HG02798 (cell line): ENCODE measurements around the gene EFCC1.

ENCODE experiments used
- ATAC-seq: cut with Tn5 transposase; IDR thresholded peaks from one replicate; pipeline ENCODE4 v1.9.1; 2021; ENCODE audit warnings: mild to moderate bottlenecking; ENCODE audit not compliant: unreplicated experiment, poor library complexity

The EFCC1 gene, protein sequence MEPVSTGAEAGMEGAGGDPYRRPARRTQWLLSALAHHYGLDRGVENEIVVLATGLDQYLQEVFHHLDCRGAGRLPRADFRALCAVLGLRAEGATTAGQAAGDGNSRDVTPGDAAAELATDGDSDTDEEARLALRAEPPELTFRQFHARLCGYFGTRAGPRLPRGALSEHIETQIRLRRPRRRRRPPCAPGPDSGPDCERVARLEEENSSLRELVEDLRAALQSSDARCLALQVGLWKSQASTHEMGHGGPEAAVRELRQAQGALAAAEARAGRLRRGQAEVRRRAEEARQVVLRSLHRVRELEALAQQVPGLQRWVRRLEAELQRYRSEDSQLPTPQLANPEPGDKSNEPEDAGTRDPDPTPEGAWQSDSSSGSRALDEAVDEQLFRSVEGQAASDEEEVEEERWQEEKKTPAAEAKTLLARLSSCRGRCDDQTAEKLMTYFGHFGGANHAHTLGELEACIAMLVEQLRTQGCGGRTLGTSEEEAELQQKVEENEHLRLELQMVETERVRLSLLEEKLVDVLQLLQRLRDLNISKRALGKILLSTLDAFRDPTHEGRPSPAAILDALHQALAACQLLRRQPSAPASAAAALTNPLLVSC

GRCh38 chr3:129001101-129001805 is at the start of gene EFCC1:
TSS of gene EFCC1 (plus strand) at chr3:129001304. CDS start at chr3:129001629, 325 bp downstream.
- ATAC-seq: no peak

DNA sequence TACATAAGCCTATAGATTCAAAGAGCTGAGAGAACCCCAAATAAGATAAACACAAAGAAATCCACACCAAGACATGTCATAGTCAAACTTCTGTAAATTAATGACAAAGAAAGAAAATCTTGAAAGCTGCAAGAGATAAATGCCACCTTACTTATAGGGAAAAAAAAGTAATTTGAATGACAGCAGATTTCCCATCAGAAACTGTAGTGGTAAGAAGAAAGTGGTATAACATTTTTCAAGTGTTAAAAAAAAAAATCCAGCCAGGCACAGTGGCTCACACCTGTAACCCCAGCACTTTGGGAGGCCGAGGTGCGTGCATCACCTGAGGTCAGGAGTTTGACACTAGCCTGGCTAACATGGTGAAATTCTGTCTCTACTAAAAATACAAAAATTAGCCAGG is 44.7 kb upstream of the EFCC1 start:
- no peak for ATAC-seq

DNA sequence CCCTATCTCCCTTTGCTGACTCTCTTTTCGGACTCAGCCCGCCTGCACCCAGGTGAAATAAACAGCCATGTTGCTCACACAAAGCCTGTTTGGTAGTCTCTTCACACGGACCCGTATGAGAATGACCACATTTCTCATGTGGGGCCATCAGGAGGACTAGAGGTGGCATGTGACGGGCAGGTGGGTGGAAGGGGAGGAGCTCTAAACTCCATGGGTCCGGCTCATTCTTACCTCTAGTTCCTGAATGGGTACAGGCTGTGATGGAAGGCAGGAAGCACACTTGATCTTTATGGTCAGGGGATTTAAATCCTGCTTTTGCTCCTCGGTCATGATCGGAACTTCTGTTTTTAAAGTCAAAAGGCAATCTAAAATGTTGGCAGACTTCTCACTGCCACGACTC is 35.8 kb upstream of the EFCC1 start:
- no peak for ATAC-seq

DNA sequence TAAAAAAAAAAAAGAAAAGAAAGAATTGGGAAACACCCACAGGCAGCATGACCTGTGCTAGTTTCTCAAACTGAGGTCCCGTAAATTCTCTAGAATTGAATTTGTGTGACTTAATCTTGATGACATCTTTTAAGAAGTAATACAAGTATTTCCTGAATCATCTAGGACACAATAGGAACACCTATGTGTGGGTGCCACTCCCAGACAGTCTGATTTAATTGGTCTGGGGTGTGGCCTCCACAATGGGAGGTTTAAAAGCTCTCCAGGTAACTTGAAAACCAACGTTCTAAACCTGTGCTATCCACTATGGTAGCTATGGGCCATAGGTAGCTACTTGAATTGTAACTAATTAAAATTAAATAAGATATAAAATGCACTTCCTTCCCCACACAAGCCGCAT is 35.3 kb upstream of the EFCC1 start:
- ATAC-seq: no peak

DNA sequence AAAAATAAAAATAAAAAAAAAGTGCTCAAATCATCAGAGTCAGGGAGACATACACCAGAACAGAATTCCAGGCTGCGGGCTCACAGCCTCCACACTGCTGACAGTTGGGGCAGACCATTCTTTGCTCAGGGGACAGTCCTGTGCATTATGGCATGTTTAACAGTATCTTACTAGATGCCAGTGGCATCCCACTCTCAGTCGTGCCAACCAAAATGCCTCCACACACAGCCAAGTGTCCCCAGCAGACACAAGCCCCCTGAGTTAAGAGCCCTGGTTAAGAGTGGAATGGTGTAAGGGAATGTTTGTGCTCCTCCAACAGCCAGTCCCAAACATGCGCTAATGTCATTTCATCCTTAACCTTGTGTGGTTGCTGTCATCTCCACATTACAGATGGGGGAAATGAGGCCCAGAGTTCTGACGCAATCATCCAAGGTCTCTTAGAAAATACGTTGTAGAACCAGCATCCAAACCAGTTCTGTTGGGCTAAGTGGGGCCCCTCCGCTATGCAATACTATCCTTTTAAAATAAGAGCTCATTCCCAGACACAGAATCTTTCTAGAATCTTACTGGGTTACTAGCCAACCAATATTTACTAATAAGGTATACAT is 33.3 kb upstream of the EFCC1 start:
- ATAC-seq: no peak

DNA sequence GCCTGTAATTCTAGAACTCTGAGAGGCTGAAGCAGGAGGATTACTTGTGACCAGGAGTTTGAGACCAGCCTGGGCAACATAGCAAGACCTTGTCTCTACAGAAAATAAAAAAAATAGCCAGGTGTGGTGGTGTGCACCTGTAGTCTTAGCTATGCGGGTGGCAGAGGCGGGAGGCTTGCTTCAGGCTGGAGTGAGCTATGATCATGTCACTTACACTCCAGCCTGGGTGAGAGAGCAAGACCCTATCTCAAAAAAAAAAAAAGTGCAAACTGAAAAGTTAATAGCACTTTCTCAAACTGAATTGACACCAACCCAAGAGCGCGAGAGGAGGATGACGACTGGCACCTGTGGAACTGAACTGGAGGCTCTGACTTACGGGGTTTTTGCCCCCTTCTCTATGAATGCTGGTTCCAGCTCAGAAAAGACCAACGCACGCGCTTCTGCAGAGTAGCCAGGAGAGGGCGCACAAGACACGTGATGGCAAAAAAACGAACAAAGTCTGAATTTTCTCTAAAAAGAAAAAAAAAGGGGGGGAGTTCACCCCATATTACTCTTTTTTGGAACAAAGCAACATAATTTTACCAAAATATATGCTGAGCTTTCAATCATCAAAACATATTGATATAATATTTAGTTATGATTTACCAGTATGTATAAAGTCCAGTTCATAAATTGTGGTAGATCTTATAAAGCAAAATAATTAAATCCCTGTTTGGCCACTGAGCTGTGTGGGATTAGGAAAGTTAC is 30.9 kb upstream of the EFCC1 start:
- ATAC-seq: no peak

DNA sequence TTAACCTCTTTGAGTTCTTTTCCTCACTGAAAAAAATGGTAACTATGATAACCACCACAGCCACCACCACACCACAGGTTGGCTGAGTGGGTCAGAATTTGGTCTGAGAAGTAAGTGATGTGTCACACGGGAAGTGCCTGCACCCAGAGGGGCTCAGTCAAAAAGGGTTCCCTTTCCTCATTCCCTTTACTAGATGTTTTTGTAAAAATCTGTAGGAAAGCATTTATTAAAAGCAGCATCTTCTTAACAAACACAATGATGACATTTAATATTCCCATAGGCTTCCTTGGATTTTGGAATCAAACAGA is 30.4 kb upstream of the EFCC1 start:
- ATAC-seq: no peak

- ATAC-seq: no peak
Observed at GRCh38 chr3:128971421-128972100, 29.5 kb upstream of the EFCC1 start.

- no peak for ATAC-seq
Observed at GRCh38 chr3:128973988-128974564, 27.0 kb upstream of the EFCC1 start.

- ATAC-seq: no peak
Observed at GRCh38 chr3:128975276-128975675, 25.8 kb upstream of the EFCC1 start.

DNA sequence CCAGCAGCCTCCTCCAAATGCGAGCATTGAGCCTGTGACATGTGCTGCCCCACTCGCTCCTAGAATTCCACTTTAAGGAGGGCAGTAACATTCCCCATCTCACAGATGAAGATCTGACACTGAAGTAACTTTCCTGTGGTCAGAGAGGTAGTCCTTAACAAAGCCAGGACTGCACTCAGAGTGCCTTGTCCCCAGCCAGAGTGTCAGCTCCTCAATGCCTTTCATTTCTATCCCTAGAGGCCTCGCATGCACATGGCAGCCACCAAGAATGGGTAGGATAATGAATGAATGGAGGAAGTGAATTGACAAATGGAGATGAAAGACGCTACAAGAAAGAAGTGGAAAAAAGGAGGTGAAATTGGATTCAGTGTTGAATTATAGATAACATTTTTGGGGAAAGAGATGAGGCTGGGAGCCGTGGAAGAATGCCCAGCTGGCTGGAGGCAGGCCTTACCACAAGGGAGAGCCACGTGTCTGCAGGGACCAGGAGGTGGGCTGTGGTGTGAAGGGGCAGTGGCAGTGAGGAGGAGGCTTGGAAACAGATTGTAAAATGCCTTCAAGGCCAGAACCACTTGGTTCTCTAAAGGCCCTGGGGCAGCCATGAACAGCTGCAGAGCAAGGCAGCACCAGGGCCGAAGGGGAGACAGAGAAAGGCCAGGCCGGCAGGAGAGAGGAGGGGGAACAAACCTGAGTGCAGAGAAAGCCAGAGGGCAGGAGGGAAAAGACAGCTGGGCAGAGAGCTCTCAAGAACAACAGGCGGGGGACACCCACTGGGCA is 17.6 kb upstream of the EFCC1 start:
- no peak for ATAC-seq

GRCh38 chr3:128984596-128984995 is 16.5 kb upstream of the EFCC1 start:
- no peak for ATAC-seq

DNA sequence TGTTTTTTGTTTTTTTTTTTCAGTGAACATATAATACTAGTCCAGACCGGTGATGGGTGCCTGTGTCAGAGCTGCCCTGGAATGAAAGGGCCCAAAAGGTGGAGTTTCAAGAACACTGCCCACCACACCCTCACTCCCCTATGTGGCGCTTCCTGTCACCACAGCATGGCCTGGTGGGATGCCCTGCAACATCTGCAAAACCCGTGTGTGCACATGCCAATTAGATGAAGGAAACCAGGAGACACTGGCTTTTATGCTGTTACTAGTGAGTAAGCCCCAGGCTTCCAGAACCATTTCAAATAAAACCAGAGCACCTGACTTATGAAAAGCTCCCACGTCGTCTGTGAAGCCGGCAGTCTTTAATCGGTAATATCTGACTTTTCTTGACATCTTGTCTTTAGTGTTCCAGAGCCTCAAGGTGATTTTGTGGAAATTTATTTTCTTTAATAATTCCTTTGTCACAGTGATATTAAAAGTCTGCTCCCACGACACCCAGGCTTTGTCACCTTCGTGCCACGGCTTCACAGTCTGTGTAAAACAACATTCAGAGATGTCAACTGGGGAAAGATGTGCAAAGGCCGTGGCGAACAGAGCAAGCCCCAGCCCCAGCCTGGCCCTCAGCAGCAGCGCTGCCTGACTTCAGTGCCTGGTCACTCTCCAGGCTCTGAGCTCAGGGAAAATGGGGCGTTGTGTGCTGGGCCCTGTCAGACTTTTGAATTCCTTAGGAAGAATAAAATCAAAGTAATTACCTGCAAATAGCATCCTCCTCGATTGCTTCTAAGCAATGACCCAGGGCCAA is 13.6 kb upstream of the EFCC1 start:
- no peak for ATAC-seq

DNA sequence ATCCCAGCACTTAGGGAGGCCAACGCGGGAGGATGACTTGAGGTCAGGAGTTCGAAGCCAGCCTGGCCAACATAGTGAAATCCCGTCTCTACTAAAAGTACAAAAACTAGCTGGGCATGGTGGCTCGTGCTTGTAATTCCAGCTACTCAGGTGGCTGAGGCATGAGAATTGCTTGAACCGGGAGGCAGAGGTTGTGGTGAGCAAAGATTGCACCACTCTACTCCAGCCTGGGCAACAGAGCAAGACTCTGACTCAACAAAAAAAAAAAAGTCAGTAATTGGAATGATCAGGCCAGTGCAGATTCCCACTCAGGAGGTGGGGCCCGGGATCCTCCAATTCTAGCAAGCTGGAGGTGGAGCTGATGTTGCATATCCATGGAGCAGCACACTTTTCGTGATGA is 12.8 kb upstream of the EFCC1 start:
- no peak for ATAC-seq

GRCh38 chr3:128991355-128991895 is 9.7 kb upstream of the EFCC1 start:
- no peak for ATAC-seq

GRCh38 chr3:128992926-128993460 is 8.1 kb upstream of the EFCC1 start:
- no peak for ATAC-seq

DNA sequence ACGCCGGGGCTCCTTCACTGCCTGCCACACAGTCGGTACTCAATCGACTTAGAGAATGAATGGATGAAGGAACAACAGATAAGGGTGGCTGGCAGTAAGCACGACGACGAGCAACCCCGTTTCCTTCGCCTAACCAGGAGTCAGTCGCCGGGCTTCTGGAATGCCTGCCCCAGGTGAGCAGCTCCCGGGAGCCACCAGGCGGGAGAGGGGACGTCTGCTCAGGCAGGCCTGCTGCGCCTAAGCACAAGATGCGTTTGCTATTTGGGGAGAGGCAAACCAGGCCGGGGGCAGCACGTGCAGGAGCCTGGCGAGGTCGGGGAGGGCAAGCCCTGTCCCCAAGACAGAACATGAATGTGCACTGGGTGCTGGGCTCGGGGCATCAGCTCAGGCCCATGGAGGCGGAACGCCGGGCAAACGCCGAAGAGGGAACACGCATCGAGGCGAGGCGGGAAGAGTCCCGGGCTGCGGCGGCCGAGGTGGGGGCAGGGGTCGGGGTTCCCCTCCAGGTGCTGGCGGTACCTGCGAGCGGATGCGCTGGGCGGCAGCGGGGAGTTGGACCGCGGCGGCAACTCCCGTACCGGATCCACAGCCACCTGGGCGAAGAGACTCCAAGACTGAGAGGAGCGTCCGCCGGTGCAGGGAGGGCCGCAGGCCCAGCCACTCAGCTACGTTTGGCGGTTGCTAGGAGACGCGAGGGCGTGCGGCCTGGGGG is 7.5 kb upstream of the EFCC1 start, which contains the start of gene CFAP92:
CFAP92 (minus strand) TSS at position 616 of the 712 bp plus-strand sequence. CDS start 772 bp downstream, outside the sequence.
- peak; percentile 89 for ATAC-seq
